ENCODE results near the gene FOXK2. TPM values are rescaled to one million over a fixed set of nuclear protein-coding genes. Genes with fewer than 3 reads are reported as not detected.
A peak's percentile ranks its signal among the peaks of the same experiment; 100 is the strongest.

Gene FOXK2
- total RNA-seq, 6 donors from 2014 or later = 50.8 to 92.7 (median 58.9) TPM

GRCh38 chr17:82528484-82529265 is 9.1 kb downstream of the FOXK2 start:
- TF ChIP-seq POLR2A (IDR thresholded peaks at IDR 0.05) = no peak
- peak in 5 of 6 experiments; percentile 30 to 64 (median 45) for TF ChIP-seq CTCF (IDR thresholded peaks at IDR 0.05)
- no peak for TF ChIP-seq POLR2AphosphoS5 (IDR thresholded peaks at IDR 0.05)
- no peak for TF ChIP-seq EP300 (IDR thresholded peaks at IDR 0.05)
- Histone ChIP-seq H3K27ac (peak overlapping the region in 3 of 4 donors; percentile 2 to 39 (median 7)), H3K4me1 (peaks cover 49 to 73% (median 57%) of the 10 kb centered on the region in 4 donors), H3K27me3 (no peaks in the 10 kb centered on the region), H3K9me3 (no peaks in the 10 kb centered on the region), H3K36me3 (no peaks in the 10 kb centered on the region), H3K4me3 (no peak overlapping the region)
- ATAC-seq (ENCODE audit: low FRiP score in 2 of 2) (peak; percentile 67 to 74), DNase-seq (peak in 1 of 2 donors; percentile 65)
- 33 to 41% methylated on average over 17 of the region's 17 CpGs for WGBS, 2 donors

- 85 to 88% methylated on average over 9 of the region's 9 CpGs for WGBS, 2 donors
- no peaks in the 10 kb centered on the region for H3K27me3 ChIP-seq
- H3K4me1 ChIP-seq = peaks cover 45 to 74% (median 57%) of the 10 kb centered on the region in 4 donors
- H3K36me3 ChIP-seq = no peaks in the 10 kb centered on the region
- no peak overlapping the region for H3K27ac ChIP-seq
- H3K4me3 ChIP-seq = no peak overlapping the region
- no peaks in the 10 kb centered on the region for H3K9me3 ChIP-seq
- ATAC-seq (ENCODE audit: low FRiP score in 2 of 2) (no peak), DNase-seq (no peak)
- TF ChIP-seq POLR2A (IDR thresholded peaks at IDR 0.05) (no peak), CTCF (IDR thresholded peaks at IDR 0.05) (no peak), POLR2AphosphoS5 (IDR thresholded peaks at IDR 0.05) (no peak), EP300 (IDR thresholded peaks at IDR 0.05) (no peak)
Observed at GRCh38 chr17:82529914-82530300, 10.4 kb downstream of the FOXK2 start.

- TF ChIP-seq POLR2A (IDR thresholded peaks at IDR 0.05) = no peak
- TF ChIP-seq POLR2AphosphoS5 (IDR thresholded peaks at IDR 0.05) = no peak
- TF ChIP-seq CTCF (IDR thresholded peaks at IDR 0.05) = no peak
- TF ChIP-seq EP300 (IDR thresholded peaks at IDR 0.05) = no peak
- H3K27me3 ChIP-seq = no peaks in the 10 kb centered on the region
- H3K27ac ChIP-seq = peak overlapping the region in 2 of 4 donors; percentile 34 to 46
- no peak overlapping the region for H3K4me3 ChIP-seq
- no peak for ATAC-seq (ENCODE audit: low FRiP score in 2 of 2)
- no peak for DNase-seq
- H3K9me3 ChIP-seq = no peaks in the 10 kb centered on the region
- peaks cover 53 to 74% (median 61%) of the 10 kb centered on the region in 4 donors for H3K4me1 ChIP-seq
- WGBS, 2 donors = 65 to 77% methylated on average over 7 of the region's 7 CpGs
- H3K36me3 ChIP-seq = no peaks in the 10 kb centered on the region
Observed at GRCh38 chr17:82531431-82531881, 11.9 kb downstream of the FOXK2 start.

GRCh38 chr17:82534401-82534812 is 14.9 kb downstream of the FOXK2 start:
- H3K36me3 ChIP-seq = no peaks in the 10 kb centered on the region
- DNase-seq (no peak), ATAC-seq (ENCODE audit: low FRiP score in 2 of 2) (peak in 1 of 2 donors; percentile 28)
- peaks cover 57 to 76% (median 64%) of the 10 kb centered on the region in 4 donors for H3K4me1 ChIP-seq
- H3K27me3 ChIP-seq = no peaks in the 10 kb centered on the region
- TF ChIP-seq POLR2AphosphoS5 (IDR thresholded peaks at IDR 0.05) (no peak), EP300 (IDR thresholded peaks at IDR 0.05) (no peak), POLR2A (IDR thresholded peaks at IDR 0.05) (no peak), CTCF (IDR thresholded peaks at IDR 0.05) (no peak)
- H3K4me3 ChIP-seq = no peak overlapping the region
- WGBS, 2 donors = 67 to 77% methylated on average over 7 of the region's 7 CpGs
- no peaks in the 10 kb centered on the region for H3K9me3 ChIP-seq
- peak overlapping the region in 3 of 4 donors; percentile 80 to 88 (median 86) for H3K27ac ChIP-seq

Measured in upper lobe of left lung (tissue), 6 donors.